Measurements from ENCODE around the gene ELF4. TPM values are rescaled to one million over a fixed set of nuclear protein-coding genes. Genes with fewer than 3 reads are reported as not detected.

Gene ELF4
- total RNA-seq, 1 donor from 2014 or later = 31.2 TPM

DNA sequence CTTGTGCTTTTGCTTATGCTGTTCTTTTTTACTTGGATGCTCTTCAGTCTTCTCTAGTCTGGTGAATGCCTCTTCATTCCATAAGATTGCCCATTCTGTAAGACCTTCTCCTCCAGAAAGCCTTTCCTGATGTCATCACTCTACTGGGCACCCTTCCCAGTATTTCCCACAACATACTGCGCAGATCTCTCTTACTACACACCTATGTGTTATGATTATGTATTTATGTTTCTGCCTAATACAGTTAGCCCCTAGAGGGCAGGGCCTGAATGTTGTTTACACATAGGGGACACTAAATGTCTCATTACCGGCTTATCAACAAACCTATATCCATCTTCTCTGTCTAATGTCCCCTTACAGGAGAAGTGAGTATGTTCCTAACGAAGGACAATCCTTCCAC, 34.2 kb upstream of the ELF4 start:
- no peaks in the 10 kb centered on the region for H3K27me3 ChIP-seq (ENCODE audit: insufficient read depth, low read length)
- no peak overlapping the region for H3K9ac ChIP-seq (ENCODE audit: low read length)
- no peaks in the 10 kb centered on the region for H3K27me3 Mint-ChIP-seq (ENCODE audit: low read depth, unreplicated experiment)
- no peak overlapping the region for H3K27ac Mint-ChIP-seq (ENCODE audit: unreplicated experiment)
- DNase-seq (ENCODE audit: low read depth) (peak; percentile 33), FAIRE-seq (no peak)
- peaks cover 10% of the 10 kb centered on the region for H3K36me3 Mint-ChIP-seq (ENCODE audit: low read depth, unreplicated experiment)
- peaks cover 8% of the 10 kb centered on the region for H3K36me3 ChIP-seq (ENCODE audit: insufficient read depth, low read length)
- H4K20me1 ChIP-seq (ENCODE audit: insufficient read depth, low read length) = no peaks in the 10 kb centered on the region
- peaks cover 5% of the 10 kb centered on the region for H3K4me1 Mint-ChIP-seq (ENCODE audit: low read depth, unreplicated experiment)
- no peaks in the 10 kb centered on the region for H3K79me2 ChIP-seq (ENCODE audit: insufficient read depth, low read length)
- H3K27ac ChIP-seq (ENCODE audit: low read depth, low read length) = no peak overlapping the region
- H3K4me1 ChIP-seq (ENCODE audit: insufficient read depth, low read length) = no peaks in the 10 kb centered on the region
- no peak overlapping the region for H3K4me3 Mint-ChIP-seq (ENCODE audit: unreplicated experiment)
- H3K9me3 ChIP-seq (ENCODE audit: insufficient read depth, low read depth, low read length) = no peaks in the 10 kb centered on the region
- H3K9me3 Mint-ChIP-seq (ENCODE audit: unreplicated experiment) = no peaks in the 10 kb centered on the region
- H3K4me2 ChIP-seq (ENCODE audit: low read length) = no peak overlapping the region
- no peak for TF ChIP-seq EZH2 (IDR thresholded peaks at IDR 0.05; ENCODE audit: insufficient read depth, low read length)
- TF ChIP-seq, protein P1, sequence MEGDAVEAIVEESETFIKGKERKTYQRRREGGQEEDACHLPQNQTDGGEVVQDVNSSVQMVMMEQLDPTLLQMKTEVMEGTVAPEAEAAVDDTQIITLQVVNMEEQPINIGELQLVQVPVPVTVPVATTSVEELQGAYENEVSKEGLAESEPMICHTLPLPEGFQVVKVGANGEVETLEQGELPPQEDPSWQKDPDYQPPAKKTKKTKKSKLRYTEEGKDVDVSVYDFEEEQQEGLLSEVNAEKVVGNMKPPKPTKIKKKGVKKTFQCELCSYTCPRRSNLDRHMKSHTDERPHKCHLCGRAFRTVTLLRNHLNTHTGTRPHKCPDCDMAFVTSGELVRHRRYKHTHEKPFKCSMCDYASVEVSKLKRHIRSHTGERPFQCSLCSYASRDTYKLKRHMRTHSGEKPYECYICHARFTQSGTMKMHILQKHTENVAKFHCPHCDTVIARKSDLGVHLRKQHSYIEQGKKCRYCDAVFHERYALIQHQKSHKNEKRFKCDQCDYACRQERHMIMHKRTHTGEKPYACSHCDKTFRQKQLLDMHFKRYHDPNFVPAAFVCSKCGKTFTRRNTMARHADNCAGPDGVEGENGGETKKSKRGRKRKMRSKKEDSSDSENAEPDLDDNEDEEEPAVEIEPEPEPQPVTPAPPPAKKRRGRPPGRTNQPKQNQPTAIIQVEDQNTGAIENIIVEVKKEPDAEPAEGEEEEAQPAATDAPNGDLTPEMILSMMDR (IDR thresholded peaks at IDR 0.05; ENCODE audit: insufficient read depth, low read depth, low read length) = no peak
- H3K4me3 ChIP-seq (ENCODE audit: insufficient read depth, low read depth, low read length) = no peak overlapping the region
- H2AFZ ChIP-seq (ENCODE audit: low read depth, low read length) = no peak overlapping the region

DNA sequence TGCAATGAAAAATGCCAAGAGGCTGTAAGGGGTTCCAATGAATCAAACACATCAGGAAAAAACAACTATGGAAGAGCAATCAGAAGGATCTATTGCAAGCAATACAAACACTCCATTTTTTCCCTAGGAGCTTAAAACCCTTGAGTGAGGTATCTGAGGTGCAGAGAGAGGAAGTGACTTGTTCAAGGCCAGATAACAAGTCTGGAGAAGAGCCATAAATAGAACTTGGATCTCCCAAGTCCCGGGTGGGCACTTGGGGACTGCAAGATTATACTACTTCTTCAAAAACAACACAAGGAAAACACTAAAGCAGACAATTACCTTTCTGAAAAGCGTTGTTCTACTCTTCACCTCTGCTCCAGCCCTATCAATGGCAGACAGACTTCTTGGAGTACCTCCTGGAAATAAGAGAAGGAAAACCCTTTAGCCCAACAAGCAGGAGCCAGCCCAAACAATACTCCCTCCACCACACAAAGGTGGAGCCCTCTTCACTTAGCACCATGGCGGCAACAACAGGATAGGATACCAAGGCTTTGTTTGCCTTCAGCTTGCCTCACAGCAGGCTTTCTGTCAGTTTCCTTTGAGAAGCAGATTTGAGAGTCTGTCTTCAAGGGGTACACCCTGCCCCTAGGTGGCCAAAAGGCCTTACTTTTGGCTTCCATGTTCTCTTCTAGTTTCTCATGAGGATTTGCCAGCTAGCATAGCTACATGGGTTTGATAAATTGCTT, 29.3 kb upstream of the ELF4 start:
- no peaks in the 10 kb centered on the region for H3K79me2 ChIP-seq (ENCODE audit: insufficient read depth, low read length)
- H3K27ac ChIP-seq (ENCODE audit: low read depth, low read length) = no peak overlapping the region
- H4K20me1 ChIP-seq (ENCODE audit: insufficient read depth, low read length) = no peaks in the 10 kb centered on the region
- peaks cover 7% of the 10 kb centered on the region for H3K36me3 Mint-ChIP-seq (ENCODE audit: low read depth, unreplicated experiment)
- H3K27ac Mint-ChIP-seq (ENCODE audit: unreplicated experiment) = no peak overlapping the region
- DNase-seq (ENCODE audit: low read depth) (no peak), FAIRE-seq (peak; percentile 26)
- H3K27me3 Mint-ChIP-seq (ENCODE audit: low read depth, unreplicated experiment) = no peaks in the 10 kb centered on the region
- H3K9me3 Mint-ChIP-seq (ENCODE audit: unreplicated experiment) = no peaks in the 10 kb centered on the region
- no peaks in the 10 kb centered on the region for H3K27me3 ChIP-seq (ENCODE audit: insufficient read depth, low read length)
- H3K9ac ChIP-seq (ENCODE audit: low read length) = no peak overlapping the region
- H2AFZ ChIP-seq (ENCODE audit: low read depth, low read length) = no peak overlapping the region
- H3K36me3 ChIP-seq (ENCODE audit: insufficient read depth, low read length) = peaks cover 16% of the 10 kb centered on the region
- TF ChIP-seq, protein P1 (IDR thresholded peaks at IDR 0.05; ENCODE audit: insufficient read depth, low read depth, low read length) = no peak
- no peak for TF ChIP-seq EZH2 (IDR thresholded peaks at IDR 0.05; ENCODE audit: insufficient read depth, low read length)
- peaks cover 7% of the 10 kb centered on the region for H3K4me1 Mint-ChIP-seq (ENCODE audit: low read depth, unreplicated experiment)
- no peak overlapping the region for H3K4me3 ChIP-seq (ENCODE audit: insufficient read depth, low read depth, low read length)
- H3K9me3 ChIP-seq (ENCODE audit: insufficient read depth, low read depth, low read length) = no peaks in the 10 kb centered on the region
- no peak overlapping the region for H3K4me3 Mint-ChIP-seq (ENCODE audit: unreplicated experiment)
- H3K4me2 ChIP-seq (ENCODE audit: low read length) = no peak overlapping the region
- no peaks in the 10 kb centered on the region for H3K4me1 ChIP-seq (ENCODE audit: insufficient read depth, low read length)

DNA sequence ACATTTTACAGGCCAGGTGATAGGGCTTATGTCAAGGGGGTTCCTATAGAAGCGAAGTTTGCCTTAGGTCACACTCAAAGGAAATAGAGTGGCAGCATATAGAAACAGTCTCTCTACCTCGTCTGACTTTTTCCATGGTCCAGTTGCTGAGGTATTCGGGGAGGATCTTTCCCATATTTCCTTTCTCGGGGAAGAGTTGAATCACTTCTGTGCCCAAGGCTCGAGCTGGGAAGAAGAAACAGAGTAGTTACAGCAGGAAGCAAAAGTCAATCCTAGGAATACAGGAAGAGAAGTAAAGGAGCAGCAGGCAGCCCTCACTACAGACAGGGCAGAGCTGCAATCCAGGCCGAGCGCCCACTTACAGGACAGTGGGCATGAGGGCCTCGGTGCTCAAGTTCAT, 26.7 kb upstream of the ELF4 start:
- no peaks in the 10 kb centered on the region for H3K9me3 ChIP-seq (ENCODE audit: insufficient read depth, low read depth, low read length)
- Mint-ChIP-seq H3K4me3 (ENCODE audit: unreplicated experiment) (no peak overlapping the region), H3K36me3 (ENCODE audit: low read depth, unreplicated experiment) (peaks cover 2% of the 10 kb centered on the region), H3K27ac (ENCODE audit: unreplicated experiment) (no peak overlapping the region), H3K9me3 (ENCODE audit: unreplicated experiment) (no peaks in the 10 kb centered on the region), H3K4me1 (ENCODE audit: low read depth, unreplicated experiment) (peaks cover 7% of the 10 kb centered on the region), H3K27me3 (ENCODE audit: low read depth, unreplicated experiment) (no peaks in the 10 kb centered on the region)
- no peak overlapping the region for H3K4me3 ChIP-seq (ENCODE audit: insufficient read depth, low read depth, low read length)
- no peaks in the 10 kb centered on the region for H3K79me2 ChIP-seq (ENCODE audit: insufficient read depth, low read length)
- no peak overlapping the region for H2AFZ ChIP-seq (ENCODE audit: low read depth, low read length)
- DNase-seq (ENCODE audit: low read depth) (no peak), FAIRE-seq (no peak)
- no peak overlapping the region for H3K4me2 ChIP-seq (ENCODE audit: low read length)
- no peaks in the 10 kb centered on the region for H3K4me1 ChIP-seq (ENCODE audit: insufficient read depth, low read length)
- H3K27me3 ChIP-seq (ENCODE audit: insufficient read depth, low read length) = no peaks in the 10 kb centered on the region
- H3K36me3 ChIP-seq (ENCODE audit: insufficient read depth, low read length) = peaks cover 19% of the 10 kb centered on the region
- H3K27ac ChIP-seq (ENCODE audit: low read depth, low read length) = no peak overlapping the region
- H3K9ac ChIP-seq (ENCODE audit: low read length) = no peak overlapping the region
- no peaks in the 10 kb centered on the region for H4K20me1 ChIP-seq (ENCODE audit: insufficient read depth, low read length)
- TF ChIP-seq, protein P1 (IDR thresholded peaks at IDR 0.05; ENCODE audit: insufficient read depth, low read depth, low read length) = no peak
- TF ChIP-seq EZH2 (IDR thresholded peaks at IDR 0.05; ENCODE audit: insufficient read depth, low read length) = no peak
